BJ (cell line): ENCODE results near the gene FZR1. TPM values are rescaled to one million over a fixed set of nuclear protein-coding genes. Genes with fewer than 3 reads are reported as not detected.

Experiments used
- CTCF ChIA-PET: fragments of 350-600 bp; formaldehyde crosslinking; extraction: SDS; loops from one replicate; lab custom pipeline; 2021; ENCODE audit warnings: antibody characterized with exemption, inconsistent platforms; lab: Yijun Ruan, JAX
- POLR2A ChIA-PET: fragments of 300-600 bp; sonication (Branson Sonifier 250); formaldehyde crosslinking; extraction: SDS; loops from one replicate; lab custom pipeline; 2021; ENCODE audit warnings: antibody characterized with exemption; lab: Charles Lee
- DNase-seq: peaks from one replicate; pipeline ENCODE4 v3.0.0-alpha.2; 2011; ENCODE audit warnings: low read depth
- H3K27me3 ChIP-seq: 2 replicates; pipeline ENCODE4 v1.6.0; 2011; ENCODE audit warnings: low read length; ENCODE audit not compliant: control insufficient read depth, insufficient read depth
- H3K36me3 ChIP-seq: 2 replicates; pipeline ENCODE4 v1.5.1; 2011; ENCODE audit warnings: low read length; ENCODE audit not compliant: control insufficient read depth, insufficient read depth
- H3K4me3 ChIP-seq: 2 replicates; pipeline ENCODE4 v1.5.1; 2011; ENCODE audit warnings: low read depth, mild to moderate bottlenecking, control low read depth, low read length
- CTCF ChIP-seq: IDR thresholded peaks from 2 replicates; pipeline ENCODE4 v1.5.1; 2011; ENCODE audit warnings: low read depth, mild to moderate bottlenecking, control low read depth, inconsistent platforms, low read length, moderate library complexity; ENCODE audit not compliant: insufficient read depth
- polyA plus RNA-seq: library from polyadenylated mRNA; depleted of rRNA; stranded (reverse); fragments of >200 nt; gene quantifications from 2 replicates; pipeline ENCODE4 v1.2.3, GENCODE V29; 2011

The FZR1 gene
- polyA plus RNA-seq, 1 experiment, result 52.3 TPM

- CTCF ChIA-PET, result interaction anchor here (1.1 to 2.1 kb wide), 4 partner anchors 9 to 19 kb away, joined by 3 to 5 read pairs (median 4); partner anchors contain the start of gene SMIM44
- Histone ChIP-seq H3K4me3 (no peak overlapping the region), H3K27me3 (no peaks in the 10 kb centered on the region), H3K36me3 (peaks cover 14% of the 10 kb centered on the region)
- POLR2A ChIA-PET, result no interaction called here
- no peak for TF ChIP-seq CTCF
- DNase-seq, result no peak
These were observed 9.5 kb upstream of the FZR1 start for GRCh38 chr19:3496392-3497273.

- ChIA-PET POLR2A (no interaction called here), CTCF (interaction anchor here (1.1 to 2.1 kb wide), 4 partner anchors 10 to 18 kb away, joined by 3 to 5 read pairs (median 4); partner anchors contain the start of gene SMIM44)
- H3K27me3 ChIP-seq, result no peaks in the 10 kb centered on the region
- no peak overlapping the region for H3K4me3 ChIP-seq
- DNase-seq, result no peak
- H3K36me3 ChIP-seq, result peaks cover 13% of the 10 kb centered on the region
- no peak for TF ChIP-seq CTCF
These were observed 8.2 kb upstream of the FZR1 start for GRCh38 chr19:3497757-3498520.

GRCh38 chr19:3499738-3500428 lies 6.2 kb upstream of the FZR1 start:
- POLR2A ChIA-PET, result no interaction called here
- CTCF ChIA-PET, result interaction anchor here (0.9 to 2.1 kb wide), 3 partner anchors 12 to 194 kb away, joined by 3 to 10 read pairs (median 8); no protein-coding TSS in a partner anchor
- Histone ChIP-seq H3K27me3 (no peaks in the 10 kb centered on the region), H3K4me3 (peak overlapping the region; percentile 80), H3K36me3 (peaks cover 7% of the 10 kb centered on the region)
- no peak for DNase-seq
- TF ChIP-seq CTCF, result no peak

- DNase-seq, result peak; percentile 77
- H3K4me3 ChIP-seq, result peak within 1 kb of the TSS; percentile 80
- TF ChIP-seq CTCF, result no peak
- H3K27me3 ChIP-seq, result no peaks in the 10 kb centered on the region
- ChIA-PET CTCF (interaction anchor here (1.8 to 2.1 kb wide), 3 partner anchors 13 to 28 kb away, joined by 5 to 10 read pairs (median 8); no protein-coding TSS in a partner anchor), POLR2A (interaction anchor here (0.5 kb wide), 1 partner anchor 167 kb away, joined by 19 read pairs; no protein-coding TSS in a partner anchor)
- peaks cover 5% of the 10 kb centered on the region for H3K36me3 ChIP-seq
These were observed 5.5 kb upstream of the FZR1 start, which contains the start of gene DOHH for GRCh38 chr19:3500429-3501101. DOHH (minus strand) TSS chr19:3500674; CDS start chr19:3496814, 3,860 bp downstream.
